HepG2 (cell line): Measurements from ENCODE around the gene RMRP. TPM values are rescaled to one million over a fixed set of nuclear protein-coding genes. Genes with fewer than 3 reads are reported as not detected.

Experiments used
- ARID4A ChIP-seq: sonication (generic); formaldehyde crosslinking; IDR thresholded peaks from 2 replicates; pipeline ENCODE4 v1.5.0; 2020; ENCODE audit warnings: mild to moderate bottlenecking, missing genetic modification reagents, borderline replicate concordance
- PHF5A ChIP-seq: IDR thresholded peaks from one replicate; pipeline ENCODE4 v1.6.1; 2018; ENCODE audit warnings: low read depth, missing genetic modification reagents; ENCODE audit not compliant: unreplicated experiment
- YEATS4 ChIP-seq: sonication (generic); formaldehyde crosslinking; IDR thresholded peaks from 2 replicates; pipeline ENCODE4 v1.4.0; 2020; ENCODE audit warnings: missing genetic modification reagents, borderline replicate concordance
- ZFX ChIP-seq: sonication (generic); formaldehyde crosslinking; IDR thresholded peaks from 2 replicates; pipeline ENCODE4 v1.4.0; 2020; ENCODE audit warnings: mild to moderate bottlenecking, low read depth, missing genetic modification reagents, moderate library complexity
- ZNF687 ChIP-seq: sonication (generic); formaldehyde crosslinking; IDR thresholded peaks from 2 replicates; pipeline ENCODE4 v1.5.1; 2020; ENCODE audit warnings: mild to moderate bottlenecking, missing genetic modification reagents, moderate library complexity
- ZSCAN20 ChIP-seq: sonication (generic); formaldehyde crosslinking; IDR thresholded peaks from 2 replicates; pipeline ENCODE4 v1.4.0; 2020; ENCODE audit warnings: missing genetic modification reagents, mild to moderate bottlenecking, borderline replicate concordance
- polyA plus RNA-seq, 8 experiments: library from polyadenylated mRNA; depleted of rRNA in 3 of 8; stranded (reverse) in 7 of 8; unstranded in 1 of 8; fragments of >200 nt; fragmentation: Illumina TruSeq in 4 of 8; extraction: Trizol in 4 of 8; gene quantifications; 2 replicates each; pipeline versions ENCODE4 v1.2.1 to v1.2.3, GENCODE V29; 2011 to 2016; ENCODE audit warnings: low read depth in 4 of 8, missing spikeins in 1 of 8, mixed read lengths in 1 of 8; ENCODE audit not compliant: insufficient read depth in 1 of 8
- total RNA-seq, 5 experiments: library from RNA; depleted of rRNA; stranded (reverse); fragments of >200 nt; fragmentation: Illumina TruSeq; extraction: Trizol; gene quantifications; 2 replicates each; pipeline ENCODE4 v1.2.3, GENCODE V29; 2016; ENCODE audit warnings: low read depth in 1 of 5
- TF ChIP-seq, protein P1 (sequence below): sonication (generic); formaldehyde crosslinking; IDR thresholded peaks from 2 replicates; pipeline ENCODE4 v1.5.0; 2020; ENCODE audit warnings: mild to moderate bottlenecking, missing genetic modification reagents
- TF ChIP-seq, protein P2 (sequence below): sonication (generic); formaldehyde crosslinking; IDR thresholded peaks from 2 replicates; pipeline ENCODE4 v1.4.0; 2020; ENCODE audit warnings: missing genetic modification reagents

The RMRP gene
- total and polyA plus RNA-seq, 2 of the 13 experiments (the other 11 are each of a cell fraction or from before 2014, with no cell fraction given) = 51.4 to 4,025 TPM

GRCh38 chr9:35690614-35691333, 33.0 kb upstream of the RMRP start (continued):
- 0 out of 2 replicates have a peak, but pooled peaks have one; percentile 23 for TF ChIP-seq YEATS4 (CRISPR knock-in tag)
- TF ChIP-seq, protein P1, sequence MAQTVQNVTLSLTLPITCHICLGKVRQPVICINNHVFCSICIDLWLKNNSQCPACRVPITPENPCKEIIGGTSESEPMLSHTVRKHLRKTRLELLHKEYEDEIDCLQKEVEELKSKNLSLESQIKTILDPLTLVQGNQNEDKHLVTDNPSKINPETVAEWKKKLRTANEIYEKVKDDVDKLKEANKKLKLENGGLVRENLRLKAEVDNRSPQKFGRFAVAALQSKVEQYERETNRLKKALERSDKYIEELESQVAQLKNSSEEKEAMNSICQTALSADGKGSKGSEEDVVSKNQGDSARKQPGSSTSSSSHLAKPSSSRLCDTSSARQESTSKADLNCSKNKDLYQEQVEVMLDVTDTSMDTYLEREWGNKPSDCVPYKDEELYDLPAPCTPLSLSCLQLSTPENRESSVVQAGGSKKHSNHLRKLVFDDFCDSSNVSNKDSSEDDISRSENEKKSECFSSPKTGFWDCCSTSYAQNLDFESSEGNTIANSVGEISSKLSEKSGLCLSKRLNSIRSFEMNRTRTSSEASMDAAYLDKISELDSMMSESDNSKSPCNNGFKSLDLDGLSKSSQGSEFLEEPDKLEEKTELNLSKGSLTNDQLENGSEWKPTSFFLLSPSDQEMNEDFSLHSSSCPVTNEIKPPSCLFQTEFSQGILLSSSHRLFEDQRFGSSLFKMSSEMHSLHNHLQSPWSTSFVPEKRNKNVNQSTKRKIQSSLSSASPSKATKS (CRISPR knock-in tag) = no peak
- no peak for TF ChIP-seq PHF5A (CRISPR knock-in tag)
- peak; percentile 10; the same call in 1 of the 2 replicates for TF ChIP-seq ZSCAN20 (CRISPR knock-in tag)
- TF ChIP-seq ZFX (CRISPR knock-in tag) = peak; percentile 55
- peak; percentile 78 for TF ChIP-seq ZNF687
- peak; percentile 54; the same call in 1 of the 2 replicates for TF ChIP-seq ARID4A (CRISPR knock-in tag)
- TF ChIP-seq, protein P2, sequence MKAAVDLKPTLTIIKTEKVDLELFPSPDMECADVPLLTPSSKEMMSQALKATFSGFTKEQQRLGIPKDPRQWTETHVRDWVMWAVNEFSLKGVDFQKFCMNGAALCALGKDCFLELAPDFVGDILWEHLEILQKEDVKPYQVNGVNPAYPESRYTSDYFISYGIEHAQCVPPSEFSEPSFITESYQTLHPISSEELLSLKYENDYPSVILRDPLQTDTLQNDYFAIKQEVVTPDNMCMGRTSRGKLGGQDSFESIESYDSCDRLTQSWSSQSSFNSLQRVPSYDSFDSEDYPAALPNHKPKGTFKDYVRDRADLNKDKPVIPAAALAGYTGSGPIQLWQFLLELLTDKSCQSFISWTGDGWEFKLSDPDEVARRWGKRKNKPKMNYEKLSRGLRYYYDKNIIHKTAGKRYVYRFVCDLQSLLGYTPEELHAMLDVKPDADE = no peak
